Posterior vena cava (tissue), 2 donors: ENCODE data around the gene RNLS. TPM values are rescaled to one million over a fixed set of nuclear protein-coding genes. Genes with fewer than 3 reads are reported as not detected.
A peak's percentile ranks its signal among the peaks of the same experiment; 100 is the strongest.

Experiments used
- DNase-seq: peaks from one replicate; pipeline ENCODE4 v3.0.0-alpha.2; 2020; ENCODE audit warnings: low spot score
- intact Hi-C, 2 donors: fragments of 100-400 bp; cut with DNase I; formaldehyde crosslinking; loops; one replicate each; pipeline versions ENCODE4 v1.14.1 to v1.14.2; 2022 to 2023
- total RNA-seq, 2 donors: library from RNA; stranded (reverse); fragmentation: NEBNext Ultra II Directional; extraction: Animal tissue kit (Norgen Biotek cat#: 25700); gene quantifications; one replicate each; pipeline ENCODE4 v1.2.1, GENCODE V29; 2021
- donor health status: DM: yes; HTN: yes; CAD: no.
- donor health status: DM: yes; HTN: yes; CAD: no.

The RNLS gene
- total RNA-seq, 2 donors from 2014 or later: 6.3 to 11.2 TPM

- no peak for DNase-seq
- intact Hi-C loops: loop anchor here in 1 of 2 donors (10.0 kb wide), 1 partner anchor 692 kb away; the partner anchor contains the start of genes KLLN and PTEN
These were observed 25.9 kb downstream of the RNLS start for GRCh38 chr10:88557256-88557655.

GRCh38 chr10:88555190-88555908, 27.8 kb downstream of the RNLS start:
- no peak for DNase-seq

GRCh38 chr10:88553116-88553752, 29.9 kb downstream of the RNLS start:
- intact Hi-C loops: loop anchor here in 1 of 2 donors (10.0 kb wide), 1 partner anchor 688 kb away; the partner anchor contains the start of genes KLLN and PTEN
- no peak for DNase-seq

More at GRCh38 chr10:88555190-88555908, 27.8 kb downstream of the RNLS start:
- intact Hi-C loops: loop anchor here in 1 of 2 donors (10.0 kb wide), 1 partner anchor 691 kb away; the partner anchor contains the start of genes KLLN and PTEN

GRCh38 chr10:88551246-88551645, 31.9 kb downstream of the RNLS start:
- intact Hi-C loops: loop anchor here in 1 of 2 donors (10.0 kb wide), 1 partner anchor 686 kb away; the partner anchor contains the start of genes KLLN and PTEN
- DNase-seq: no peak

GRCh38 chr10:88546497-88546896, 36.6 kb downstream of the RNLS start:
- DNase-seq: no peak
- intact Hi-C loops: loop anchor here in 1 of 2 donors (10.0 kb wide), 1 partner anchor 692 kb away; no protein-coding TSS in a partner anchor

- no peak for DNase-seq
- intact Hi-C loops: loop anchor here in 1 of 2 donors (10.0 kb wide), 1 partner anchor 691 kb away; no protein-coding TSS in a partner anchor
These were observed 37.8 kb downstream of the RNLS start for GRCh38 chr10:88545359-88545758.

GRCh38 chr10:88544140-88544870, 38.8 kb downstream of the RNLS start:
- DNase-seq: no peak
- intact Hi-C loops: loop anchor here in 1 of 2 donors (10.0 kb wide), 1 partner anchor 690 kb away; no protein-coding TSS in a partner anchor

- intact Hi-C loops: loop anchor here in 1 of 2 donors (10.0 kb wide), 1 partner anchor 688 kb away; no protein-coding TSS in a partner anchor
- peak; percentile 76 for DNase-seq
These were observed 40.6 kb downstream of the RNLS start for GRCh38 chr10:88542522-88542921.

- DNase-seq: no peak
These were observed 41.9 kb downstream of the RNLS start for GRCh38 chr10:88541116-88541626.

GRCh38 chr10:88540351-88540750, 42.8 kb downstream of the RNLS start:
- intact Hi-C loops: loop anchor here in 1 of 2 donors (10.0 kb wide), 1 partner anchor 686 kb away; no protein-coding TSS in a partner anchor

More at GRCh38 chr10:88541116-88541626, 41.9 kb downstream of the RNLS start:
- intact Hi-C loops: loop anchor here in 1 of 2 donors (10.0 kb wide), 1 partner anchor 686 kb away; no protein-coding TSS in a partner anchor

GRCh38 chr10:88538048-88538447, 45.1 kb downstream of the RNLS start:
- intact Hi-C loops: no loop called here
- DNase-seq: no peak

More at GRCh38 chr10:88540351-88540750, 42.8 kb downstream of the RNLS start:
- no peak for DNase-seq

GRCh38 chr10:88537322-88537721, 45.8 kb downstream of the RNLS start:
- intact Hi-C loops: no loop called here
- no peak for DNase-seq

GRCh38 chr10:88536437-88536836, 46.7 kb downstream of the RNLS start:
- intact Hi-C loops: no loop called here
- DNase-seq: no peak

GRCh38 chr10:88534072-88534665, 48.9 kb downstream of the RNLS start:
- DNase-seq: no peak
- intact Hi-C loops: no loop called here

- intact Hi-C loops: no loop called here
- DNase-seq: no peak
These were observed 51.6 kb downstream of the RNLS start for GRCh38 chr10:88531392-88532052.

GRCh38 chr10:88530629-88531391, 52.3 kb downstream of the RNLS start:
- no peak for DNase-seq

GRCh38 chr10:88530093-88530492, 53.0 kb downstream of the RNLS start:
- DNase-seq: no peak
- intact Hi-C loops: no loop called here

More at GRCh38 chr10:88530629-88531391, 52.3 kb downstream of the RNLS start:
- intact Hi-C loops: no loop called here
